ENCODE measurements around the gene BRI3.
A peak's percentile ranks its signal among the peaks of the same experiment; 100 is the strongest.

Gene BRI3

GRCh38 chr7:98254951-98255610 is 26.4 kb upstream of the BRI3 start:
- Histone ChIP-seq H2AK5ac (ENCODE audit: low read length) (no peak overlapping the region), H4K8ac (ENCODE audit: low read depth, low read length) (no peak overlapping the region), H3K23ac (ENCODE audit: low read length) (no peak overlapping the region), H3K27ac (ENCODE audit: low read depth, low read length) (no peak overlapping the region), H3K18ac (ENCODE audit: low read length) (no peak overlapping the region), H3K4me1 (ENCODE audit: control insufficient read depth, low read depth, low read length) (peaks cover 2% of the 10 kb centered on the region), H3K27me3 (ENCODE audit: insufficient read depth, low read length, poor library complexity) (no peaks in the 10 kb centered on the region), H3K9ac (ENCODE audit: low read length) (no peak overlapping the region), H3K79me2 (ENCODE audit: control insufficient read depth, insufficient read depth, low read length) (no peaks in the 10 kb centered on the region), H3K4me3 (ENCODE audit: low read length) (no peak overlapping the region), H2BK15ac (replicated peaks; ENCODE audit: low read depth) (no peak overlapping the region), H3K56ac (ENCODE audit: low read length) (no peak overlapping the region), H3K79me1 (ENCODE audit: low read length) (peaks cover 2% of the 10 kb centered on the region), H3K4me2 (ENCODE audit: low read length) (no peak overlapping the region), H2BK120ac (ENCODE audit: low read depth, low read length) (no peak overlapping the region), H2BK5ac (ENCODE audit: low read length) (no peak overlapping the region), H3K4ac (ENCODE audit: low read depth, low read length) (no peak overlapping the region), H4K5ac (ENCODE audit: low read length) (no peak overlapping the region), H3K36me3 (ENCODE audit: control insufficient read depth, insufficient read depth, low read length) (no peaks in the 10 kb centered on the region)
- no peak for DNase-seq
- WGBS (ENCODE audit: extremely low coverage, insufficient coverage, low lambda C conversion rate) = no CpG with 5 or more reads among the region's 11 CpGs

- no peak overlapping the region for H3K56ac ChIP-seq (ENCODE audit: low read length)
- H3K18ac ChIP-seq (ENCODE audit: low read length) = no peak overlapping the region
- peaks cover 2% of the 10 kb centered on the region for H3K79me1 ChIP-seq (ENCODE audit: low read length)
- no peak overlapping the region for H3K27ac ChIP-seq (ENCODE audit: low read depth, low read length)
- no peak for DNase-seq
- no peaks in the 10 kb centered on the region for H3K36me3 ChIP-seq (ENCODE audit: control insufficient read depth, insufficient read depth, low read length)
- H2BK15ac ChIP-seq (replicated peaks; ENCODE audit: low read depth) = no peak overlapping the region
- H4K5ac ChIP-seq (ENCODE audit: low read length) = no peak overlapping the region
- no peak overlapping the region for H3K9ac ChIP-seq (ENCODE audit: low read length)
- no peaks in the 10 kb centered on the region for H3K79me2 ChIP-seq (ENCODE audit: control insufficient read depth, insufficient read depth, low read length)
- WGBS (ENCODE audit: extremely low coverage, insufficient coverage, low lambda C conversion rate) = no CpG with 5 or more reads among the region's 7 CpGs
- no peak overlapping the region for H2AK5ac ChIP-seq (ENCODE audit: low read length)
- no peak overlapping the region for H3K4ac ChIP-seq (ENCODE audit: low read depth, low read length)
- H3K4me2 ChIP-seq (ENCODE audit: low read length) = no peak overlapping the region
- H3K4me1 ChIP-seq (ENCODE audit: control insufficient read depth, low read depth, low read length) = peaks cover under 1% of the 10 kb centered on the region
- no peak overlapping the region for H3K23ac ChIP-seq (ENCODE audit: low read length)
- no peaks in the 10 kb centered on the region for H3K27me3 ChIP-seq (ENCODE audit: insufficient read depth, low read length, poor library complexity)
- H2BK120ac ChIP-seq (ENCODE audit: low read depth, low read length) = no peak overlapping the region
- H2BK5ac ChIP-seq (ENCODE audit: low read length) = no peak overlapping the region
- no peak overlapping the region for H4K8ac ChIP-seq (ENCODE audit: low read depth, low read length)
- no peak overlapping the region for H3K4me3 ChIP-seq (ENCODE audit: low read length)
Observed at GRCh38 chr7:98256431-98256830, 25.1 kb upstream of the BRI3 start.

- Histone ChIP-seq H3K79me1 (ENCODE audit: low read length) (peaks cover 2% of the 10 kb centered on the region), H3K4me2 (ENCODE audit: low read length) (no peak overlapping the region), H4K5ac (ENCODE audit: low read length) (no peak overlapping the region), H4K8ac (ENCODE audit: low read depth, low read length) (no peak overlapping the region), H3K9ac (ENCODE audit: low read length) (no peak overlapping the region), H3K27ac (ENCODE audit: low read depth, low read length) (no peak overlapping the region), H3K79me2 (ENCODE audit: control insufficient read depth, insufficient read depth, low read length) (no peaks in the 10 kb centered on the region), H3K23ac (ENCODE audit: low read length) (no peak overlapping the region), H2AK5ac (ENCODE audit: low read length) (no peak overlapping the region), H3K4ac (ENCODE audit: low read depth, low read length) (no peak overlapping the region), H3K27me3 (ENCODE audit: insufficient read depth, low read length, poor library complexity) (no peaks in the 10 kb centered on the region), H2BK120ac (ENCODE audit: low read depth, low read length) (no peak overlapping the region), H3K18ac (ENCODE audit: low read length) (no peak overlapping the region), H2BK15ac (replicated peaks; ENCODE audit: low read depth) (no peak overlapping the region), H3K4me3 (ENCODE audit: low read length) (no peak overlapping the region), H3K36me3 (ENCODE audit: control insufficient read depth, insufficient read depth, low read length) (no peaks in the 10 kb centered on the region), H3K4me1 (ENCODE audit: control insufficient read depth, low read depth, low read length) (no peaks in the 10 kb centered on the region), H2BK5ac (ENCODE audit: low read length) (no peak overlapping the region), H3K56ac (ENCODE audit: low read length) (no peak overlapping the region)
- DNase-seq = no peak
- WGBS (ENCODE audit: extremely low coverage, insufficient coverage, low lambda C conversion rate) = no CpG with 5 or more reads among the region's 6 CpGs
Observed at GRCh38 chr7:98257701-98258100, 23.8 kb upstream of the BRI3 start.

- WGBS (ENCODE audit: extremely low coverage, insufficient coverage, low lambda C conversion rate) = no CpG with 5 or more reads among the region's 5 CpGs
- Histone ChIP-seq H3K23ac (ENCODE audit: low read length) (no peak overlapping the region), H3K4me2 (ENCODE audit: low read length) (no peak overlapping the region), H4K8ac (ENCODE audit: low read depth, low read length) (no peak overlapping the region), H3K9ac (ENCODE audit: low read length) (no peak overlapping the region), H2BK15ac (replicated peaks; ENCODE audit: low read depth) (no peak overlapping the region), H3K56ac (ENCODE audit: low read length) (no peak overlapping the region), H3K27ac (ENCODE audit: low read depth, low read length) (peak overlapping the region; percentile 33), H3K4me3 (ENCODE audit: low read length) (no peak overlapping the region), H2AK5ac (ENCODE audit: low read length) (no peak overlapping the region), H2BK120ac (ENCODE audit: low read depth, low read length) (no peak overlapping the region), H3K4ac (ENCODE audit: low read depth, low read length) (no peak overlapping the region), H4K5ac (ENCODE audit: low read length) (no peak overlapping the region), H3K18ac (ENCODE audit: low read length) (no peak overlapping the region), H3K36me3 (ENCODE audit: control insufficient read depth, insufficient read depth, low read length) (no peaks in the 10 kb centered on the region), H3K27me3 (ENCODE audit: insufficient read depth, low read length, poor library complexity) (no peaks in the 10 kb centered on the region), H3K79me1 (ENCODE audit: low read length) (no peaks in the 10 kb centered on the region), H3K79me2 (ENCODE audit: control insufficient read depth, insufficient read depth, low read length) (no peaks in the 10 kb centered on the region), H3K4me1 (ENCODE audit: control insufficient read depth, low read depth, low read length) (no peaks in the 10 kb centered on the region), H2BK5ac (ENCODE audit: low read length) (no peak overlapping the region)
- peak; percentile 92 for DNase-seq
Observed at GRCh38 chr7:98265841-98266271, 15.6 kb upstream of the BRI3 start.

GRCh38 chr7:98266840-98267239 is 14.6 kb upstream of the BRI3 start:
- Histone ChIP-seq H3K79me1 (ENCODE audit: low read length) (no peaks in the 10 kb centered on the region), H2BK15ac (replicated peaks; ENCODE audit: low read depth) (no peak overlapping the region), H2AK5ac (ENCODE audit: low read length) (no peak overlapping the region), H3K27ac (ENCODE audit: low read depth, low read length) (no peak overlapping the region), H3K36me3 (ENCODE audit: control insufficient read depth, insufficient read depth, low read length) (no peaks in the 10 kb centered on the region), H3K9ac (ENCODE audit: low read length) (no peak overlapping the region), H3K4me2 (ENCODE audit: low read length) (no peak overlapping the region), H3K4me3 (ENCODE audit: low read length) (no peak overlapping the region), H3K27me3 (ENCODE audit: insufficient read depth, low read length, poor library complexity) (no peaks in the 10 kb centered on the region), H3K23ac (ENCODE audit: low read length) (no peak overlapping the region), H2BK120ac (ENCODE audit: low read depth, low read length) (no peak overlapping the region), H3K79me2 (ENCODE audit: control insufficient read depth, insufficient read depth, low read length) (no peaks in the 10 kb centered on the region), H4K8ac (ENCODE audit: low read depth, low read length) (no peak overlapping the region), H2BK5ac (ENCODE audit: low read length) (no peak overlapping the region), H3K4me1 (ENCODE audit: control insufficient read depth, low read depth, low read length) (no peaks in the 10 kb centered on the region), H3K56ac (ENCODE audit: low read length) (no peak overlapping the region), H3K4ac (ENCODE audit: low read depth, low read length) (no peak overlapping the region), H3K18ac (ENCODE audit: low read length) (no peak overlapping the region), H4K5ac (ENCODE audit: low read length) (no peak overlapping the region)
- WGBS (ENCODE audit: extremely low coverage, insufficient coverage, low lambda C conversion rate) = no CpG with 5 or more reads among the region's 2 CpGs
- no peak for DNase-seq

GRCh38 chr7:98267303-98267702 is 14.2 kb upstream of the BRI3 start:
- no peak overlapping the region for H4K8ac ChIP-seq (ENCODE audit: low read depth, low read length)
- no peak overlapping the region for H2AK5ac ChIP-seq (ENCODE audit: low read length)
- H2BK5ac ChIP-seq (ENCODE audit: low read length) = no peak overlapping the region
- H2BK15ac ChIP-seq (replicated peaks; ENCODE audit: low read depth) = no peak overlapping the region
- H3K18ac ChIP-seq (ENCODE audit: low read length) = no peak overlapping the region
- H3K36me3 ChIP-seq (ENCODE audit: control insufficient read depth, insufficient read depth, low read length) = no peaks in the 10 kb centered on the region
- H3K56ac ChIP-seq (ENCODE audit: low read length) = no peak overlapping the region
- no peak for DNase-seq
- no peaks in the 10 kb centered on the region for H3K79me2 ChIP-seq (ENCODE audit: control insufficient read depth, insufficient read depth, low read length)
- H3K27ac ChIP-seq (ENCODE audit: low read depth, low read length) = no peak overlapping the region
- H3K79me1 ChIP-seq (ENCODE audit: low read length) = no peaks in the 10 kb centered on the region
- no peak overlapping the region for H3K4me2 ChIP-seq (ENCODE audit: low read length)
- H3K4me3 ChIP-seq (ENCODE audit: low read length) = no peak overlapping the region
- no CpG with 5 or more reads among the region's 3 CpGs for WGBS (ENCODE audit: extremely low coverage, insufficient coverage, low lambda C conversion rate)
- no peaks in the 10 kb centered on the region for H3K4me1 ChIP-seq (ENCODE audit: control insufficient read depth, low read depth, low read length)
- H3K9ac ChIP-seq (ENCODE audit: low read length) = no peak overlapping the region
- no peak overlapping the region for H3K4ac ChIP-seq (ENCODE audit: low read depth, low read length)
- H3K27me3 ChIP-seq (ENCODE audit: insufficient read depth, low read length, poor library complexity) = no peaks in the 10 kb centered on the region
- H2BK120ac ChIP-seq (ENCODE audit: low read depth, low read length) = no peak overlapping the region
- no peak overlapping the region for H4K5ac ChIP-seq (ENCODE audit: low read length)
- no peak overlapping the region for H3K23ac ChIP-seq (ENCODE audit: low read length)

Data from mesendoderm (in vitro differentiated cells).